ENCODE data around the gene TRIM52. TPM values are rescaled to one million over a fixed set of nuclear protein-coding genes. Genes with fewer than 3 reads are reported as not detected.
A peak's percentile ranks its signal among the peaks of the same experiment; 100 is the strongest.

The TRIM52 gene
- total and polyA plus RNA-seq, 2 of the 13 experiments (the other 11 are each of a cell fraction or from before 2014, with no cell fraction given), result 7.2 to 11.6 TPM

DNA sequence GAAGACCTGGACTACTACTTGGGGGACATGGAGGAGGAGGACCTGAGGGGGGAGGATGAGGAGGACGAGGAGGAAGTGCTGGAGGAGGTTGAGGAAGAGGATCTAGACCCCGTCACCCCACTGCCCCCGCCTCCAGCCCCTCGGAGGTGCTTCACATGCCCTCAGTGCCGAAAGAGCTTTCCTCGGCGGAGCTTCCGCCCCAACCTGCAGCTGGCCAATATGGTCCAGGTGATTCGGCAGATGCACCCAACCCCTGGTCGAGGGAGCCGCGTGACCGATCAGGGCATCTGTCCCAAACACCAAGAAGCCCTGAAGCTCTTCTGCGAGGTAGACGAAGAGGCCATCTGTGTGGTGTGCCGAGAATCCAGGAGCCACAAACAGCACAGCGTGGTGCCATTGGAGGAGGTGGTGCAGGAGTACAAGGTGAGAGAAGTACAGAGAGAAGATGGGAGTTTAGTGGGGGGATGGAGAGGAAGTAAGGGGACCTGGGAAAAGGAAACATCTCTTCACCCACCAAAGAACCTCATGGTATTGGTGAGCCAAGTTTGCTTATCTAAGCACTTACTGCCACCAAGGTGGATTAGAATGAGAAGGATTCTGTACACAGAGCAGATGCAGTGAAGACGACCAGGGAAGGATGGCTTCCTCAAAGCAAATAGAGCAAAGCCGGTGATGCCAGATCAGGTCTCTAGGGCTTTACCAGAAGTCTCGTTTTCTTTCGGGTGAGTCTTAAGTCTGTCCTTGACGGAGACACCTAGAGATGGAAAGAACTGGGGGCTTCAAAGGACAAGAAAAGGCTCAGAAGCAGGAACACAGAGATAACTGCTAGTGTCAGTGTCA lies 36.3 kb downstream of the TRIM52 start:
- no peak for FAIRE-seq
- in situ Hi-C loops (cut with HindIII; ENCODE audit: extremely low pct_ligation_motif_present, low pct_unique_long_range_greater_than_20kb), result loop anchor here (5.0 kb wide), 1 partner anchor 37 kb away; no protein-coding TSS in a partner anchor
- intact Hi-C loops (cut with micrococcal nuclease; ENCODE audit: unreplicated experiment), result no loop called here
- Histone ChIP-seq H2AFZ (ENCODE audit: low read length) (no peak overlapping the region), H3K4me3 (replicated peaks in 1 of 3; ENCODE audit: insufficient read depth in 1 of 3, low read depth in 2 of 3, low read length in 3 of 3) (peak overlapping the region; percentile 79 to 90 (median 87)), H3K27me3 (ENCODE audit: control insufficient read depth in 1 of 2, insufficient read depth in 2 of 2, low read length in 2 of 2) (no peaks in the 10 kb centered on the region; a peak in 2 of 5 replicates), H3K9ac (ENCODE audit: insufficient read depth, low read depth, low read length) (peak overlapping the region; percentile 86), H3K4me1 (ENCODE audit: insufficient read depth, low read length) (peaks cover 45% of the 10 kb centered on the region), H3K79me2 (ENCODE audit: insufficient read depth, low read length) (peaks cover 18% of the 10 kb centered on the region), H3K27ac (ENCODE audit: extremely low read length, insufficient read depth, low read length) (peak overlapping the region; percentile 81), H3K36me3 (replicated peaks in 1 of 2; ENCODE audit: control insufficient read depth in 1 of 2, insufficient read depth in 2 of 2, low read length in 2 of 2) (peaks cover under 1 to 15% of the 10 kb centered on the region in 2 experiments; a peak in 3 of 5 replicates), H4K20me1 (ENCODE audit: insufficient read depth, low read length) (no peaks in the 10 kb centered on the region; the same call in 1 of the 2 replicates), H3K9me3 (ENCODE audit: low read length) (no peaks in the 10 kb centered on the region), H3K4me2 (ENCODE audit: low read depth, low read length) (peak overlapping the region; percentile 95)
- CTCF ChIA-PET (ENCODE audit: low intra/inter-chr PET ratio, low total read pairs), result no interaction called here
- ATAC-seq, result no peak
- WGBS (ENCODE audit: low lambda C conversion rate), result 91% methylated on average over 20 of the region's 22 CpGs
- POLR2A ChIA-PET, result interaction anchor here (0.9 to 3.8 kb wide), 3 partner anchors 10 to 37 kb away, joined by 3 to 25 read pairs (median 3); partner anchors contain the start of gene TRIM52
- TF ChIP-seq MAFF (IDR thresholded peaks at IDR 0.05; ENCODE audit: low read depth, low read length) (peak; percentile 38; the same call in 1 of the 2 replicates), MAFK (conservative IDR thresholded peaks at IDR 0.05 in 1 of 2, IDR thresholded peaks at IDR 0.05 in 1 of 2; ENCODE audit: low read length in 2 of 2) (peak; percentile 23 to 66; a peak in 2 of 4 replicates), ZFP41 (CRISPR knock-in tag; IDR thresholded peaks at IDR 0.05; ENCODE audit: borderline replicate concordance) (no peak), ZNF264 (CRISPR knock-in tag; IDR thresholded peaks at IDR 0.05) (no peak)
- DNase-seq (ENCODE audit: low spot score), result no peak
- BruUV-seq (replicated peaks), result no TSS peak

DNA sequence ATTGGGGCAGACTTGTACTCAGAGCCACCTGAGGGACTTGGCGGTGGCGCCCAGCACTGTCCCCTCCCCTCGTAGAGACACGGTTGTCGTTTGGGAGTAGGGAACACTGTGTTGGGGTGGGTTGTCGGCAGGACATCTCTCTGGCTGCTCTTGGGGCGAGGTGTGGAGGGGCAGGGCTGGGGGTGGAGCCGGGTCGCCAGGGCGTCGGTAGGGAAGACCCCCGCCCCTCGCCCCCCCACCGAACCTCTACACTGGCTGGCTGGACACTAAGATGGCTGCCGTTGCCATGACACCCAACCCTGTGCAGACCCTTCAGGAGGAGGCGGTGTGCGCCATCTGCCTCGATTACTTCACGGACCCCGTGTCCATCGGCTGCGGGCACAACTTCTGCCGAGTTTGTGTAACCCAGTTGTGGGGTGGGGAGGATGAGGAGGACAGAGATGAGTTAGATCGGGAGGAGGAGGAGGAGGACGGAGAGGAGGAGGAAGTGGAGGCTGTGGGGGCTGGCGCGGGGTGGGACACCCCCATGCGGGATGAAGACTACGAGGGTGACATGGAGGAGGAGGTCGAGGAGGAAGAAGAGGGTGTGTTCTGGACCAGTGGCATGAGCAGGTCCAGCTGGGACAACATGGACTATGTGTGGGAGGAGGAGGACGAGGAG lies 37.1 kb downstream of the TRIM52 start:
- in situ Hi-C loops (cut with HindIII; ENCODE audit: extremely low pct_ligation_motif_present, low pct_unique_long_range_greater_than_20kb), result loop anchor here (5.0 kb wide), 1 partner anchor 37 kb away; no protein-coding TSS in a partner anchor
- peak; percentile 5 for ATAC-seq
- TF ChIP-seq, protein P1, sequence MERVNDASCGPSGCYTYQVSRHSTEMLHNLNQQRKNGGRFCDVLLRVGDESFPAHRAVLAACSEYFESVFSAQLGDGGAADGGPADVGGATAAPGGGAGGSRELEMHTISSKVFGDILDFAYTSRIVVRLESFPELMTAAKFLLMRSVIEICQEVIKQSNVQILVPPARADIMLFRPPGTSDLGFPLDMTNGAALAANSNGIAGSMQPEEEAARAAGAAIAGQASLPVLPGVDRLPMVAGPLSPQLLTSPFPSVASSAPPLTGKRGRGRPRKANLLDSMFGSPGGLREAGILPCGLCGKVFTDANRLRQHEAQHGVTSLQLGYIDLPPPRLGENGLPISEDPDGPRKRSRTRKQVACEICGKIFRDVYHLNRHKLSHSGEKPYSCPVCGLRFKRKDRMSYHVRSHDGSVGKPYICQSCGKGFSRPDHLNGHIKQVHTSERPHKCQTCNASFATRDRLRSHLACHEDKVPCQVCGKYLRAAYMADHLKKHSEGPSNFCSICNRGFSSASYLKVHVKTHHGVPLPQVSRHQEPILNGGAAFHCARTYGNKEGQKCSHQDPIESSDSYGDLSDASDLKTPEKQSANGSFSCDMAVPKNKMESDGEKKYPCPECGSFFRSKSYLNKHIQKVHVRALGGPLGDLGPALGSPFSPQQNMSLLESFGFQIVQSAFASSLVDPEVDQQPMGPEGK (CRISPR knock-in tag; IDR thresholded peaks at IDR 0.05), result 0 out of 2 replicates have a peak, but pooled peaks have one; percentile 4
- TF ChIP-seq PHF5A (CRISPR knock-in tag; IDR thresholded peaks at IDR 0.05; ENCODE audit: low read depth, unreplicated experiment) (no peak), HDAC1 (CRISPR knock-in tag; IDR thresholded peaks at IDR 0.05) (peak; percentile 50), CENPT (CRISPR knock-in tag; IDR thresholded peaks at IDR 0.05; ENCODE audit: low read depth) (no peak), BCL6 (CRISPR knock-in tag; IDR thresholded peaks at IDR 0.05) (no peak), EEA1 (CRISPR knock-in tag; IDR thresholded peaks at IDR 0.05; ENCODE audit: borderline replicate concordance) (peak; percentile 50; the same call in 1 of the 2 replicates)
- TF ChIP-seq, protein P2, sequence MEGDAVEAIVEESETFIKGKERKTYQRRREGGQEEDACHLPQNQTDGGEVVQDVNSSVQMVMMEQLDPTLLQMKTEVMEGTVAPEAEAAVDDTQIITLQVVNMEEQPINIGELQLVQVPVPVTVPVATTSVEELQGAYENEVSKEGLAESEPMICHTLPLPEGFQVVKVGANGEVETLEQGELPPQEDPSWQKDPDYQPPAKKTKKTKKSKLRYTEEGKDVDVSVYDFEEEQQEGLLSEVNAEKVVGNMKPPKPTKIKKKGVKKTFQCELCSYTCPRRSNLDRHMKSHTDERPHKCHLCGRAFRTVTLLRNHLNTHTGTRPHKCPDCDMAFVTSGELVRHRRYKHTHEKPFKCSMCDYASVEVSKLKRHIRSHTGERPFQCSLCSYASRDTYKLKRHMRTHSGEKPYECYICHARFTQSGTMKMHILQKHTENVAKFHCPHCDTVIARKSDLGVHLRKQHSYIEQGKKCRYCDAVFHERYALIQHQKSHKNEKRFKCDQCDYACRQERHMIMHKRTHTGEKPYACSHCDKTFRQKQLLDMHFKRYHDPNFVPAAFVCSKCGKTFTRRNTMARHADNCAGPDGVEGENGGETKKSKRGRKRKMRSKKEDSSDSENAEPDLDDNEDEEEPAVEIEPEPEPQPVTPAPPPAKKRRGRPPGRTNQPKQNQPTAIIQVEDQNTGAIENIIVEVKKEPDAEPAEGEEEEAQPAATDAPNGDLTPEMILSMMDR (CRISPR knock-in tag; IDR thresholded peaks at IDR 0.05), result peak; percentile 11; the same call in 1 of the 2 replicates

More for the DNA sequence above, 37.1 kb downstream of the TRIM52 start:
- no peak for FAIRE-seq
- intact Hi-C loops (cut with micrococcal nuclease; ENCODE audit: unreplicated experiment), result no loop called here
- ChIA-PET POLR2A (interaction anchor here (0.6 to 3.8 kb wide), 16 partner anchors 9 to 53 kb away, joined by 3 to 70 read pairs (median 4); partner anchors contain the start of genes RACK1 and TRIM52), CTCF (ENCODE audit: low intra/inter-chr PET ratio, low total read pairs) (no interaction called here)
- peak overlapping the region; percentile 79 to 90 (median 87) for H3K4me3 ChIP-seq (replicated peaks in 1 of 3; ENCODE audit: insufficient read depth in 1 of 3, low read depth in 2 of 3, low read length in 3 of 3)
- no peaks in the 10 kb centered on the region for H4K20me1 ChIP-seq (ENCODE audit: insufficient read depth, low read length)
- peak overlapping the region; percentile 81 for H3K27ac ChIP-seq (ENCODE audit: extremely low read length, insufficient read depth, low read length)
- no peak for DNase-seq (ENCODE audit: low spot score)
- peaks cover 18% of the 10 kb centered on the region for H3K79me2 ChIP-seq (ENCODE audit: insufficient read depth, low read length)
- H2AFZ ChIP-seq (ENCODE audit: low read length), result no peak overlapping the region
- TSS peak; percentile 76 for BruUV-seq (replicated peaks)
- H3K9me3 ChIP-seq (ENCODE audit: low read length), result no peaks in the 10 kb centered on the region
- peaks cover 47% of the 10 kb centered on the region for H3K4me1 ChIP-seq (ENCODE audit: insufficient read depth, low read length)
- peaks cover 0 to 8% of the 10 kb centered on the region in 2 experiments; a peak in 2 of 5 replicates for H3K36me3 ChIP-seq (replicated peaks in 1 of 2; ENCODE audit: control insufficient read depth in 1 of 2, insufficient read depth in 2 of 2, low read length in 2 of 2)
- H3K4me2 ChIP-seq (ENCODE audit: low read depth, low read length), result peak overlapping the region; percentile 95
- H3K9ac ChIP-seq (ENCODE audit: insufficient read depth, low read depth, low read length), result peak overlapping the region; percentile 86
- no peaks in the 10 kb centered on the region; a peak in 2 of 5 replicates for H3K27me3 ChIP-seq (ENCODE audit: control insufficient read depth in 1 of 2, insufficient read depth in 2 of 2, low read length in 2 of 2)
- 29% methylated on average over 18 of the region's 31 CpGs for WGBS (ENCODE audit: low lambda C conversion rate)

Measured in HepG2 (cell line).